G401 (cell line): ENCODE measurements around the gene EEIG1. TPM values are rescaled to one million over a fixed set of nuclear protein-coding genes. Genes with fewer than 3 reads are reported as not detected.
"Not testable (repeated sequence)": the region's sequence is repeated elsewhere in the genome, so short reads cannot be mapped to it uniquely, and the experiment has no call there.

ENCODE experiments used
- DNase-seq: peaks from one replicate; pipeline ENCODE4 v3.0.0-alpha.2; 2015; ENCODE audit warnings: low spot score
- in situ Hi-C: cut with HindIII; loops from 2 replicates; pipeline ENCODE4 v1.10.0; 2016; ENCODE audit warnings: low sequenced_read_pairs, mixed read lengths
- total RNA-seq: library from RNA; depleted of rRNA; stranded (reverse); fragments of >200 nt; shearing (Covaris generic); gene quantifications from 2 replicates; pipeline ENCODE4 v1.2.3, GENCODE V29; 2014; rRNA removed

Gene EEIG1
- total RNA-seq, result 12.4 and 18.6 TPM in 2 replicates

DNA sequence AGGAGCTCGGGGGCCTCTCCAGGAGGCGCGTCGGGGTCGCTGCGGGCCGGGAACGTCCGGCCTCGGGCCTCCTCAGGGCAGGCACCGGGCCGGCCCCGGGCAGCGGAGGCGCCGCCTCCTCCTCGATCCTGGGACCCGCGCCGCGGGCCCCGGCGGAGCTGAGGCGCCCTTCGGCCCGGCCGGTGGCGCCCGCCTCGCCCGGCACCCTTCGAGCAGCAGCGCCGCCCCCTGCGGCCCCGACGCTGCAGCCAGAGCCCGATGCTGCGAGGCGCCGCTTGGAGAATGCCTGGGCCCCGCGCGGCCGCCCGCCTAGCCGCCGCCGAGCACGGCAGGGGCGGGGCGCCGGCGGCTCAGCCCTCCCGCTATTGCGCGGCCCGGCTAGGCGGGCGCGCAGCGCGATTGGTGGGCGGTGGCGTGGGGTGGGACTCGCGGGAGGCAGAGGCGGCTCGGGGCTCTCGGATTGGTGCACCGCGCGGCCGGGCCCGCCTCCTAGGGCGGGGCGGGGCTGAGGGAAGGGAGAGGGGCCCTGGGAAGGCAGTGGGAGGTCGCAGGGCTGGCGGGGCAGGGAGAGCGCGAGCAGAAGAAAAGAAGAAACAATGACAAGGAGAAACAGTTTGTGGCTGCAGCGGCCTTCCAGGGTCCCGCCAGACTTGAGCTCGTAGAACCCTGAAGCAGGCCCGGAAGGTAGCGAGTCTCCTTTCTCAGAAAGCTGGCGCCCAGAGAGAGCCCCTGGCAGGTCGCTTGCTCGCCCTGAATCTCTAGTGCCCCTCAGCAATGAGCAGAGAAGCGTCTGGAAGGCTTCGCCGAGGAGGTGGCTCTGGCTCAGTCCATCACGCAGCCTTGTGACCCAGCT, at the start of gene EEIG1:
EEIG1 (minus strand) TSS at position 284 of the 853 bp plus-strand sequence. CDS start 852 bp downstream, outside the sequence.
- peak; percentile 95 for DNase-seq
- in situ Hi-C loops, result no loop called here

DNA sequence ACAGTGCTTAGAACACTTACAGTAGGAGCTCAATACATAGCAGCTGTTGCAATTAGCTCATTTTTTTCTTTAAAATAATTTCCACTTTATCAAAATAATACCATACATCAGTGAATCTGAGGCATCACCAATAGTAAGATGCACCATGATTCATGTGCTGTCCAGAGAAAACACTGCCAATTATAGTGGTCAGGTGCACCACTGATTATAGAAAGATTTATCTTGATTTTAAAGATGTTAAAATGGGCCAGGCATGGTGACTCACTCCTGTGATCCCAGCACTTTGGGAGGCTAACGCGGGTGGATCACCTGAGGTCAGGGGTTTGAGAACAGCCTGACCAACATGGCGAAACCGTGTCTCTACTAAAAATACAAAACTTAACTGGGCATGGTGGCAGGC, 46.9 kb upstream of the EEIG1 start:
- no peak for DNase-seq
- in situ Hi-C loops, result no loop called here

DNA sequence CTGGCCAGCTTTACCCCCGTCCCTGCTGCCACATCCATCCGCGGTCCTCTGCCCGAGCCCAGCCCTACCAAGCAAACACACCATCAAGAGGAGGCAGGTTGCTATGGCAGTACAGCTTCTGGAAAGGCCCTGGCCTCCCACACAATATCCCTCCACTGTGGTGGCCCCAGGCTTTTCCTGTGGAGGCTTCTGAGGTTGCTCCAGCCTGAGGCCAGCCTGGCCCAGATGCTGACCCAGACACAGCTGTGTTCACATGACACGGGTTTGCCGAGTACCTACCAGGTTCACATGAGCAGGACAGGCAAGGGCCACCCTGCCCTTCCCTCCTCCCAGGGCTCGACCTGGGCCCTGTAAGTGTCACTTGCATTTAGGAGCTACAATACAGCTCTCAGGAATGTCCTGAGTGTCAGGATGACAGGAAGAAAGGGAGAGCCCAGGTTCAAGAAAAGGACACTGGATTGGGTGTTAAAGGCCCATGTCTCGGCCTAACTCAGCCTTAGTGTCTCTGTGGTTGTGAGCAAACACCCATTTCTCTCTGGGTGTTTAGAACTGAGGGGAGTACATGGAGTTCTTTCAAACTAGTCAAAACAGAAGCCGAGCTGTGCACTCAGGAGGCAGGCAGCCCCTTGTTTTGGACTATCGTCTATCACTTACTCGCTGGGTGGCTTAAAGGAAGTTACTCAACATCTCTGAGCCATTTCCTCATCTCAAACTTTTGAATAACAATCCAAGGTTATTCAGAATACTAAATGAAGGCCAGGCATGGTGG, 46.2 kb upstream of the EEIG1 start:
- DNase-seq, result no peak
- in situ Hi-C loops, result no loop called here

DNA sequence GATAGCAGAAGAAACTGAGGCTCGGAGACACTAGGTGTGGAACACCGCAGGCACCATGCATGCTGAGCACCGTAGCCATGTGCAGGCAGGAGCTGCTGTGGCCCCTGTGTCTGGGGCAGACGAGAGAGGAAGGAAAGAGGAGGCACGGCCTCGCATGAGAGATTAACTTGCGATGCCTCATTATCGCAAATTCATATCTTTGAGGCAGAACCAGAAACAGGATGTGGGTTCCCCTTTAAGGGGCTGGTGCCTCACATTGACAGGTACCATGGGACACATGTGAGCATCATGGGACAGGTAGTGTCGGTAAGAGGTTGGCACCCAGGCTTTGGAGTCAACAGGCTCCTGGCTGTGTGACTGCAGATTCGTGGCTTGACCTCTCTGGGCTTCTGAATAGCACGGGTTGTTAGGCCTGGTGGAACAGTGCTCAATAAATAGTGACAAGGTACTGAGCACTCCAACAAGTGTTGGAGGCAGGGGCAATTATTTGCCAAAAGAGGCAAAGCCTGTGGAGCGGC, 45.5 kb upstream of the EEIG1 start:
- no peak for DNase-seq
- in situ Hi-C loops, result no loop called here

DNA sequence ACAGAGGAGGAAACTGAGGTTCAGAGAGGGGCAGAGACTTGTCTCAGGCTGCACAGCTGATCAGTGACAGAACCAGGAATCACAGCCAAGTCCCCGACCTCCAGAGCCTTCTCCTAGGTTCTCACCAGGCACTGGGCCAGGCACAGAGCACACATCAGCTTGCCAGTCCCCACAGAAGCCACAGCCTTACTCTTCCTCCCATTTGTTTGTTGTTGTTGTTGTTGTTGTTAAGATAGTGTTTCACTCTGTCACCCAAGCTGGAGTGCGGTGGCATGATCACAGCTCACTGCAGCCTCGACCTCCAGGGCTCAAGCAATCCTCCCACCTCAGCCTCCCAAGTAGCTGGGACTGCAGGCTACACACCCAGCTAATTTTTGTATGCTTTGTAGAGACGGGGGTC, 44.9 kb upstream of the EEIG1 start:
- no peak for DNase-seq
- in situ Hi-C loops, result no loop called here

DNA sequence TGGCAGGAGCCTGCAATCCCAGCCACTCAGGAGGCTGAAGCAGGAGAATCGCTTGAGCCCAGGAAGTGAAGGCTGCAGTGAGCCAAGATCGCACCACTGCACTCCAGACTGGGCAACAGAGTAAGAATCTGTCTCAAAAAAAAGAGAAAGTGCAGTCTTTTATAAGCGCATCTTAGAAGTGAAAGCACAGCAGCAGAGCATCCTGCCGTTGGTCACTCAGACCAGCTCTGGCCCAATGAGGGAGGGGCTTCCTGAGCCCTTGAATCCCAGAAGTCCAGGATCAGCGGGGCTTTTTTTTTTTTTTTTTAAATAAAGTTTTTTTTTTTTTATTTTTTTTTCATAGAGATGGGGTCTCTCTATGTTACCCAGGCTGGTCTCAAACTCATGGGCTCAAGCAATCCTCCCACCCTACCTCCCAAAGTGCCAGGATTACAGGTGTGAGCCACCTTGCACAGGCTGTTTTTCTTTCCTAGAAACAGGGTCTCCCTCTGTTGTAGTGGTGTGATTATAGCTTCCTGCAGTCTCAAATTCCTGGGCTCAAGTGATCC, 44.0 kb upstream of the EEIG1 start:
- no peak for DNase-seq
- in situ Hi-C loops, result no loop called here

DNA sequence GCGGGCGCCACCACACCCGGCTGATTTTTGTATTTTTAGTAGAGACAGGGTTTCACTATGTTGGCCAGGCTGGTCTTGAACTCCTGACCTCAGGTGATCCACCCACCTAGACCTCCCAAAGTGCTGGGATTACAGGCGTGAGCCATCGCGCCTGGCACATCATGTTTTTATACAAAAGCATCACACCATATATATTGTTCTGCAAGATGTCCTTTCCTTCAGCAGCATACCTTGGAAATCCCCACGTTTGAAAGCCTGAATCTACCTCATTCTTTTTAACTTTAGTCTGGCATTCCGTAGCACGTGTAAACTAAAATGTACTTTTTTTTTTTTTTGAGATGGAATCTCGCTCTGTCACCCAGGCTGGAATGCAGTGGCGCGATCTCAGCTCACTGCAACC, 42.9 kb upstream of the EEIG1 start:
- DNase-seq, in situ Hi-C loops: not testable (repeated sequence)

DNA sequence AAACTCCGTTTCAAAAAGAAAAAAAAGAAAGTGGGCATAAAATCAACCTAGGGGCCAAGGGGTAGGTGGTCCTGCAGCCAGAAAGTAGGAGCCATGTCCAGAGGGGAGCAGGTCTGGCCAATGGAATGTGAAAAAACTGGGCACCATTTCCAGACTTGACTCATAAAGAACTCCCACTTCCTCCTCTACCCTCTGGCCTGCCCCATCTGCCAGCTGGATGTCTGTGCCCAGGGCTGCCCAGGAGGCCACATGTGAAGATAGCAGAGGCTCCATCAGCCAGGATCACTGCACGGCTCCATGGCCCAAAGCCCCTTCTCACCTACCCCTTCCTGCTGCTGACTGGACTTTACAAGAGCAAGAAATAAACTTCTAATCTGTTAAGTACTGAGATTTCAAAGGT, 42.1 kb upstream of the EEIG1 start:
- in situ Hi-C loops, result no loop called here
- no peak for DNase-seq

DNA sequence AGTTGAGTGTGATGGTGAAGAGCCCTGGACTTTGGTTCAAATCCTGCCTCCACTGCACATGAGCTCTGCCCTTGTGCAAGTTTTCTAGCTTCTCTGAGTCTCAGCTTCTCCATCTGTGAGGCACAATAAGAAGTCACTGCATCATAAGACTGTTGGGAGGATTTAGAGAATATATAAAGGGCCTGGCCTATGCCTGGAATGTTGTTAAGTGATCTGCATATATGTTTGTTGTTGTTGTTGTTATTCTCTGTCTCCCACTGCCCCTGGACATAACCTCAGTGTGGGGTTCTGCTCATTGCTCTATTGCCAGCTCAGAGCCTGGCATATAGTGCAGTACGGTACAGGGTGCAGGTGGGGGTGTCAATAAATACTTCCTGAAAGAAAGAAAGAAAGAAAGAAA, 40.3 kb upstream of the EEIG1 start:
- in situ Hi-C loops, result no loop called here
- DNase-seq, result no peak

DNA sequence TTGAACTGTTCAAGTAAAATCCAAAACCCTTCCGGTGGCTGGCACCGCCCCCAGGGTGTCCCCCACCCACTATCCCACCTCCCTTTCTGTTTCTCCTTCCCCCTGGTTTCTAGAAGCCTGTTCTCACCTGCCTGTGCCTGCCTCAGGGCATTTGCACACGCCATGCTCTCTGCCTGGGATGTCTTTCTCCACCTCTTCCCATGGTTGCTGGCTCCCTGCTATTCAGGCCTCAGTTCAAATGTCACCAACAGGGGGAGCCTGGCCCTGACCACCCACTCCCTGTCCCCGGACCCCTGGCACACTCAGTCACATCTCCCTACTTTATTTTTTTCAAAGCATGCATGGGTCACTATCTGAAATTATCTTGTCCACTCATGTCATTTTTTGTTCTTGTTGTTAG, 39.9 kb upstream of the EEIG1 start:
- DNase-seq, result no peak
- in situ Hi-C loops, result no loop called here

DNA sequence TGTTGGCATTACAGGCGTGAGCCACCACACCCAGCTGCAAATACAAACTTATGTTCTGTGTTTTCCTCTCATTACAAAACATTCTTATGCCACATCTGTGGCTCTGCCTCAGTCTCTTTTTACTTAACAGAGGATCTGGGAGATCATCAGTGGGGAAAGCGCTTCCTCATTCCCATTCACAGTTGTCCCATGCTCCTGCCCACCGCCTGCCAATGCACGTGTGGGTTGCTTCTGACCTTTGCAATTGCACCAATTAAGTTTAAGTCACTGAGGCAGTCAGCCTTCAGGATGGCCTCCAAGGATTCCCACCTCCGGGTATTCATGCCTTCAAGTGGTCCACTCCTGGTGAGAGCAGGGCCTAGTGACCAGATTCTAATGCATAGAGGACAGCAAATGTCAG, 34.9 kb upstream of the EEIG1 start:
- DNase-seq, result no peak
- in situ Hi-C loops, result no loop called here

DNA sequence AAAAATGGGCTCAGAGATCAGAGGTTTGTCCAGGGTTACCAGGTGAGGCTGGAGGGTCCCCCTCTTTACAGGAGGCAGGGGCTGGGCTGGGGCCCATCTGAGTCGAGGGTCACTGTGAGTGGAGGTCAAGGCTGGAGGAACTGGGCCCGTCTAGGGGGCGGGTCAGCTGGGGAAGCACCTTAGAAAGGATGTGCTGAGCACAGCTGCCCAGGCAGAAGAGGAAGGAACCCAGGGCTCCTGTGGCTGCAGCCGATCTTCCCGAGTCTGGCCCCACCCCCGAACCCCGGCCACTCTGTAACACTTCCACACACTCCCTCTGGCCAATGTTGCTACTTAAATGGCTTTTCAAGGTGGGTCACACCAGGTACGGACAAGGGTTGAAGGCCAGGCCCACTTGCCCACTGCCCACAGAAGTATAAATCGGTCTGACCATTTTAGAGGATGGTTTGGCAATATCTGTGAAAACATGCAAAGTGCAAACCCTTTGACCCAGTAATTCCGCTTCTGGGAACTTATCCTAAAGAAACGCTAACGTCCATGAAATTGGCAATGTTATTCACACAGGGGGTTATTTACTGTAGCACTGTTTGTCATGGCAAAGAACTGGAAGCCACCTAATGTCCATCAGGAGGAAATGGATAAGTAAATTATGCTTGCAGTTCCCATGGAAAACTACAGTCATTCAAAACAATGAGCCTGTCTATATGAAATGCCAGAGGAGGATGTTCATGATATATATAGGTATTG, 30.5 kb upstream of the EEIG1 start:
- no peak for DNase-seq
- in situ Hi-C loops, result no loop called here

DNA sequence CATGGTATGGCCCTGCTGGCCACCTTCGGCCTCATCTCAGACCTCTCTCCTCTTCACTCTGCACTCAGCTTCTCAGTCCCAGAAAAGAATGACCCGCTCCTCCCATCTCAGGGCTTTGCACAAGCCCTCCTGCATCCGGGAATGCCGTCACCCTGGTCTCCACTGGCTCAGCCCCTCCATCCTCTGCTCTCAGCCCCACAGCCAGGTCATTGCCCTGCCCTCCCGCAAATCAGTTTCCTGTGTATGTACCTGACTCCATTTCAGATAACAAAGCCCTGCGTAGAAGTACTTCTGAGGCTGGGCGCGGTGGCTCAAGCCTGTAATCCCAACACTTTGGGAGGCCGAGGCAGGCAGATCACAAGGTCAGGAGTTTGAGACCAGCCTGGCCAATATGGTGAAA, 28.9 kb upstream of the EEIG1 start:
- in situ Hi-C loops, result no loop called here
- DNase-seq, result no peak

DNA sequence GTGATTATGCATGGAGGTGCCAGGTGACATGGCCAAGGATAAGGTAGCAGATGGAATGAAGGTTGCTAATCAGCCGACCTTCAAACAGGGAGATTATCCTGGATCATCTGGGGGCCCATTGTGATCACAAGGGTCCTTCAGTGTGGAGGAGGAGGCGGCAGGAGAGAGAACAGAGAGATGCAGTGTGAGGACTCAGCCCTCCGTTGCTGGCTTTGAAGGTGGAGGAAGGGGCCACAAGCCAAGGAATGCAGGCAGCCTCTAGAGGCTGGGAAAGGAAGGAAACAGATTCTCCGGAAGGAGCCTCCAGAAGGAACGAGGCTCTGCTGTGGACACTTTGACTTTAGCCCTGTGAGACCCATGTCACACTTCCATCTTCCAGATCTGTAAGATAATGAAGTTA, 27.4 kb upstream of the EEIG1 start:
- no peak for DNase-seq
- in situ Hi-C loops, result no loop called here

DNA sequence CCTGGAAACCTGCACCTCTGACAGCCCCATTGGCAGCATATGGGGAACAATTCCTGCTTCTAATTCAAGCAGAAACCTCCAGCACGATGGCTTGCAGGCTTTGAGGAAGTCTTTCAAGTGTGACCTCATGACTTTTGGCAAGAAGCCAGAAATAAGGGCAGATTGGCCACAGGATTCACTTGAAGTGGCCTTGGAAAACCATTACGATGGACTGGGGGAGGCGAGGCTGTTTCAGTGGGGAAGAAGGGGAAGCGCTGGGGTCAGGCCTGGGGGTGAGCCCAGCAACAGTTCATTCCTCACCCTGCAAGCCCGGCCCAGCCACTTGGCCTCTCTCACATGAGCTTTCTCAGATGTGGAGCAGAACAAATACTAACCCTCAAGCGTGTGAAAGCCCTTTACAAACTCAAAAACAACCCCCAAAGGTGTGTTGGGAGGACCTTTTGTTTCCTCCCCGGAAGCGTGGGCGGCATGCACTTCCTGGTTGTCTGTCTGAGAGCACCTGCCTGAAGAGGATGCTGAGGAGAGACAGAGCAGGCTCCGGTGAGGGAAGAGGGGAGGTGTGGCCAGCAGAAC, 26.9 kb upstream of the EEIG1 start:
- peak; percentile 12 for DNase-seq
- in situ Hi-C loops, result no loop called here

DNA sequence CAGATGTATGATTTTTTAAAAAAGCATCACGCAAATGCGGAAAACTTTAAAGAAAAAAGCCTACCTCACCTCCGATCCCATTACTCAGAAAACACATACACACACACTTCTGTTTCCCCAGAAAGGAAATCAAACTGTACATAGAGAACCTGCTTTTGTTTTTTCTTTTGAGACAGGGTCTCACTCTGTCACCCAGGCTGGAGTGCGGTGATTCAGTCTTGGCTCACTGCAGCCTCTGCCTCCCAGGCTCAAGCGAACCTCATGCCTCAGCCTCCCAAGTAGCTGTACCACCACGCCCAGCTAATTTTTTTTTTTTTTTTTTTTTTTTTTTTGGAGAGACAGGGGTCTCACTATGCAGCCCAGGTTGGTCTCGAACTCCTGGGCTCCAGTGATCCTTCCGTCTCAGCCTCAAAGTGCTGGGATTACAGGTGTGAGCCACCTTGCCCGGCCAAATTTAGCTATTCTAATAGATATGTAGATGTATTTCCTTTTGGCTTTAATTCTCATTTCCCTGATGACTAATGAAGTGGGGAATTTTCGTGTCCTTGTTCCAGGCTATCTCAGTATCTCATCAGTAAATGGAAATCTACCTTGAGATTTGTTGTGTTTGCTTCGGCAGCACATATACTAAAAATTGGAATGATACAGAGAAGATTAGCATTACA, 25.7 kb upstream of the EEIG1 start:
- in situ Hi-C loops, result no loop called here
- DNase-seq, result no peak

DNA sequence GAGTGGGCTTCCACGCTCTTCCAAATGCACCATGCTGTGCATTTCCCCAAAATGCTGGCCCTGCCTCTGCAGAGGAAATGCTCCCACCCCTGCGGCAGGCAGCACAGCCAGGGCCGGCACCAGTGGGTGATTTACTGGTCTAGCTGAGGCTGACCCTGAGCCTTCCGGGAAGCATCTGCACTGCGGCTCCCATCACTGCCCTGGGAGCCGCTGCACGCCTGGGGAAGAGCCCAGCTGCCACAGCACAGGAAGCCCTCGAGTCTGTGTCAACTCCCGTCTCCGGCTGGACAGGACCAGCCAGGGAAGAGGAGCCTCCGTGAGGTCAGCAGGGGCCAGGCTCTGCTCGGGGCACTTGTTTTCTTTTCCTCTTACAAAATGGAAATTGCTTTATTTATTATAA, 25.1 kb upstream of the EEIG1 start:
- in situ Hi-C loops, result no loop called here
- no peak for DNase-seq

DNA sequence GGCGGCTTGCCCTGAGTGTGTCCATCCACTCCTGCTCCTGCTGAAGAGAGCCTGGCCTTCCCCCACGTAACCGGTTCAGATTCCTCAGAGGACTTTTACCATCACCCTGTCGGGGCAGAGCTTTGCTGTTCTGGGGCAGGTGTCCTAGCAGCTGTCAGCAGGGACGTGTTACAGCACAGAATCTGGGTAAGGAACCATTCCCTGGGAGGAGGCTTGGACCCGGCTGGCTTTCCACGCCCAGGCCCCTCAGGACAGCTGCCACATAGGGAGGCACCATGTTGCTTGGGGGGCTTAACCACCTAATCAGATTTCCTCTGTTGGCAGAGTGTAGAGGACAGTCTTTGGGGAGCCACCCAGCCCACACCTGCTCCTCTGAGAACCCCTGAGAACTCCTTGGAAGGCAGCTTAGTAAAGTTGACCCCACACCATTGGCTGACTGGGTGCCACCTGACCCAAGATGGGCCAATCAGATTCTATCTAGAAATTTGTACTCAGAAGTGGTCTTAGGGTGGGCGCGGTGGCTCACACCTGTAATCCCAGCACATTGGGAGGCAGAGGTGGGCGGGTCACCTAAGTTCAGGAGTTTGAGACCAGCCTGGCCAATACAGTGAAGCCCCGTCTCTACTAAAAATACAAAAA, 23.3 kb upstream of the EEIG1 start:
- no peak for DNase-seq
- in situ Hi-C loops, result no loop called here
